GM18868 (cell line): ENCODE measurements around the gene EMC10.
A peak's percentile ranks its signal among the peaks of the same experiment; 100 is the strongest.

Experiments used
- ATAC-seq: cut with Tn5 transposase; IDR thresholded peaks from one replicate; pipeline ENCODE4 v1.9.1; 2021; ENCODE audit warnings: mild to moderate bottlenecking, moderate library complexity; ENCODE audit not compliant: unreplicated experiment

EMC10 gene

DNA sequence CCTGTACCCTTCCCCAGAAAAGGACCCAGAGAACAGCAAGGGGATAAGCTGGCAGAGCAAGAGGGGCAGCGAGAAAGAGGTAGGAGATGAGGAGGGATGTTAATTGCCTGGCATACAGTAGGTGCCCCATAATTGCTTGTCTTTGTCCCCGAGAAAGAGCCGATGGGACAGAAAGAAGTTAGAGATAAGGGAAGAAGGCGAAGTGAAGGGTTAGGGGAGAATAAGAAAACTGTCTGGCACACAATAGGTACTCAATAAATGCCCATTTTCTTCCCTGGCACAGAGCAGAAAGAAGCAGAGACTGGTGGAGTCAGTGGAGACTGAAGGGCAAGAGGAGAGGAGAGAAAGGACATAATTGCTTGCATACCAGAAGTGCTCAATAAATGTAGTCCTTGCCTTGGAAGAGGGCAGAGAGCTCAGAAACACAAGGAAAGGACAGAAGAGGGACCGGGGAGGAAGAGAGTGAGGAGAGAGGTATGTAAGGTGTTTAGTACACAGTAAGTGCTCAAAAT, 18.8 kb downstream of the EMC10 start:
- ATAC-seq, result no peak

- ATAC-seq, result no peak
Observed at GRCh38 chr19:50496189-50497021, 20.1 kb downstream of the EMC10 start.

- no peak for ATAC-seq
Observed at GRCh38 chr19:50497022-50497405, 20.7 kb downstream of the EMC10 start.

DNA sequence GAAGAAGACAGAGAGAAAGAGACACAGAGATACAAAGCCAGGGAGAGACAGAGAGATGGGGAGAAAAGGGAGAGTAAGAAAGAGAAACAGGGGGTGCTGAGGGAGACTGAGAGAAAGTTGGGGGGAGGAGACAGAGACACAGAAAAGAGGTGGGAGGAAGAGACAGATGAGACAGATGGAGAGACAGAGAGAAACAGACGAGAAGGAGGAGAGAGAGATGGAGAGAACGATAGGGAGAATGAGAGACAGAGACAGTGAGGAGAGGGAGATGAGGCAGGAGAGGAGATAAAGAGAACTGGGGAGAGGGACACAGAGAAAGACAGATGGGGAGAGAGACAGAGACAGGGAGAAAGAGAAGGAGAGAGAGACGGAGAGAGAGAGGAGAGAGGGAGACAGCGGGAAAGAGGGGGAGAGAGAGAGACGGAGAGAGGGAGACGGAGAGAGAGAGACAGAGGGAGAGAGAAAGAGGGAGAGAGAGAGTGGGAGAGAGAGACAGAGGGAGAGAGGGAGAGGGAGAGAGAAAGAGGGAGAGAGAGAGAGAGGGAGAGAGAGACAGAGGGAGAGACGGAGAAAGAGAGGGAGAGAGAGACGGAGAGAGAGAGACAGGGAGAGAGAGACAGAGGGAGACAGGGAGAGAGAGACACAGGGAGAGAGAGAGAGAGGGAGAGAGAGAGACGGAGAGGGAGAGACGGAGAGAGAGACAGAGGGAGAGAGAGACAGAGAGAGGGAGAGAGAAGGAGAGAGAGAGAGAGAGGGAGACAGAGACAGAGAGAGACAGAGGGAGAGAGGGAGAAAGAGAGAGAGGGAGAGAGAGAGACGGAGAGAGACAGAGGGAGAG, 22.1 kb downstream of the EMC10 start:
- ATAC-seq, result no peak

GRCh38 chr19:50500060-50500752, 23.9 kb downstream of the EMC10 start:
- ATAC-seq, result no peak

DNA sequence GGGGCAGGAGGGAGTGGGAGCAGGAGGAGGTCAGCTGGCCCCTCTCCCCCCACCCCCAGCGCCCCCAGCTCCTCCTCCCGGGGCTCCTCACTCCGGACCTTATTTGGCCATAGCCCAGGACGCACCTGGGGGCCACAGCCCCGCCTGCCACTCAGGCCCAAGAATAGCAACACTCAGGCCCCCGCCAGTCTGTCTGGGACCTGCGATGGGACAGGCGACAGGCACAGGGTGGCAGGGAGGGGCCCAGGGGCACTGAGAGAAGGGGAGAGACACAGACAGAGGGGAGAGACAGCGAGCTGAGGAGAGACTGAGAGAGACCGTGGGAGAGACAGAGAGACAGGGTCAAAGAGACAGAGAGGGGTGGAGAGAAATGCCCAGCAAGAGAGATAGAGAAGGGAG, 24.4 kb downstream of the EMC10 start:
- ATAC-seq, result no peak

- ATAC-seq, result no peak
Observed at GRCh38 chr19:50501186-50501567, 24.9 kb downstream of the EMC10 start.

- ATAC-seq, result no peak
Observed at GRCh38 chr19:50501568-50502475, 25.5 kb downstream of the EMC10 start.

DNA sequence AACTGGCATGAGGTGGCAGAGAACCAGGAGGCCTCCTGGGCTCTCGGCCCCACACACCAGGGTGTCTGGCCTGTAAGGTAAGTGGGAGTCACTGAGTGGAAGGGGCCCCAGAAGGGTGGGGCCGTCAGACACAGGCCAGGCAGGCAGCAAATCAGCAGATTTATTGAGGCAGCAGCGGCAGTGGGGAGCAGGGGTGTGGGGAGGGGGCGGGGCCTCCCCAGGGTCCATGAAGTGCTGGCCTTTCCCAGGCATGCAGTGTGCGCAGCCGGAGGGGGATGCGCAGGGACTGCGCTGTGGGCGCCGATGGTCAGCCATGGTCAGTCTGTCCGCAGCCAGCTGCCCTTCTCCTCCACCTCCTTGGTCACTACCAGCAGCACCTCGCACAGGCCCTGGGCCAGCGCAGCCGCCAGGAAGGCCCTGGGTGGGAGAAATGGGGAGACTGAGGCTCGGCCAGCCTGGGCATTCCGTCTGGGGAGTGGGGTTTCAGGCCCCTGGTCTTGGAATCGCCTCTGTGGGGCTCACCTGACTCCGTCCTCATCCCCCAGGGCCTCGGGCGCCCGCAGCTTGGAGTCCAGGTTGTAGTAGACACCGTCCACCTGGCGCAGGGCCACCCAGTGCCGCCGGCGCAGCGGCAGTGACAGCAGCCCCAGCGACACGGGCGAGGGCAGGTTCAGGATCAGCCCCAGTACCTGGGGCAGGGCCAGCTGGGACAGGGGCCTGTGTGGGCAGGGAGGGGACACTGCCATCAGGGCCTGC, 29.7 kb downstream of the EMC10 start:
- ATAC-seq, result no peak

DNA sequence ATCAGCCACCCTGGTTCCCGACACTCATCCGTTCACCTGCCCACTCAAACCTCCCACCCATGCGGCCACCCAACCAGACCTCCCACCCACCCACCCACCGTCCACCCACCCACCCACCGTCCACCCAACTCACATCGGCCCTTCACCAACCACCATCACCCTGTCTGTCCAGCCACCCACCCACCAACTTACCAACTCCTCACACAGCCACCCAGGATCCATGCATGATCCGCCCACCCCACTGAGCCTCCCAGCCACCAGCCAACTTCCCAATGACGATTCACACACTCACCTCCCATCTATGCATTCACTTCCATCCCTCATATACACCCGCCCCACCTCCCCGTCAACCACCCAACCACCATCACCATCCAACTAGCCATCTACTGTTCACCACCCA, 30.4 kb downstream of the EMC10 start:
- ATAC-seq, result no peak

DNA sequence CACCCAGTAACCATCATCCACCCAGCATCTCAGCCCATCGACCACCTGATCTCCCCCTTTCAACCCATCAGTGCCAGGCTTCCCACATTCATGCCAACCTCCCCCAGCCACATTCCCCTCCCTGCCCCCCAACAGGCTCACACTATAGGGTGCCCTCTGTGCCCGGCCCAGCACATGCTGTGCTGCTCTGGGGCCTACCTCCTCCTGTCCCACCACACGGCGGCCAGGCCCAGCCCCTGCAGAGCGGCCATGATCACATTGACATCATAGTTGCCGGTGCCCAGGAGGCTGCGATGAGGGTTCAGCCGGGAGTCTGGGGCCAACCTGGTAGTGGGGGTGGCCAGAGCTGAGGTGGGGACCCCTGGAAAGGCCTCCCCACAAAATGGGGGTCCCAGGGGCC, 31.1 kb downstream of the EMC10 start:
- no peak for ATAC-seq

DNA sequence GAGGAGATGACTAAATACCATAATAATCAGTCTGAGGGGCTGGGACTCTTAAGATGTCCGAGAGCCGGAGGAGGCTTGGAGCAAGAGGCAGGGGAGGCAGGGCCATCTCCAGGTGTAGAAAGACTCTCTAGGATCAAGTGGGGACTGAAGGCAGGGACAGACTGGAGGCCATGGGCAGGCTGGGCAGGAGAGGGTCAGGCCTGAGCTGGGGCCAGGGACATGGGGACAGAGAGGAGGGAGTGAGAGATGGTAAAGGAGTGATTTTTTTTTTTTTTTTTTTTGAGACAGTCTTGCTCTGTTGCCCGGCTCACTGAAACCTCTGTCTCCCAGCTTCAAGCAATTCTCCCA, 32.5 kb downstream of the EMC10 start:
- ATAC-seq, result no peak

- ATAC-seq, result no peak
Observed at GRCh38 chr19:50509366-50509765, 33.1 kb downstream of the EMC10 start.

- ATAC-seq, result no peak
Observed at GRCh38 chr19:50510121-50510670, 33.9 kb downstream of the EMC10 start.

DNA sequence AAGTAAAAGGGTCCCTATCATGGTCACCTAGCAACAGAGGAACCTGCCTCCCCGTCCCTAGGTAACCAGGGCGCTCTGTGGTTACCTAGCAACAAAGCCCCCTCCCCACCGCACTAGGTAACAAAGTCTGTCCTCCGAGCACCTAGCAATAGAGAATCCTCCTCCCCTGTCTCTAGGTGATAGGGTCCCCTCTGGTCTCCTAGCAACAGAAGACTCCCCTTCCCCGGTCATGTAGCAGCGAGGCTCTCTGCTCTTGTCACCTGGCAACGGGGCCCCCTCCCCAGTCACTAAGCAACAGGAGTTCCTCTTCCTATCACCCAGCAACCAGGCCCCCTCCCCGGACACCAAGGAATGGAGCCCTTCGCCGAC, 34.4 kb downstream of the EMC10 start:
- ATAC-seq, result peak; percentile 29

DNA sequence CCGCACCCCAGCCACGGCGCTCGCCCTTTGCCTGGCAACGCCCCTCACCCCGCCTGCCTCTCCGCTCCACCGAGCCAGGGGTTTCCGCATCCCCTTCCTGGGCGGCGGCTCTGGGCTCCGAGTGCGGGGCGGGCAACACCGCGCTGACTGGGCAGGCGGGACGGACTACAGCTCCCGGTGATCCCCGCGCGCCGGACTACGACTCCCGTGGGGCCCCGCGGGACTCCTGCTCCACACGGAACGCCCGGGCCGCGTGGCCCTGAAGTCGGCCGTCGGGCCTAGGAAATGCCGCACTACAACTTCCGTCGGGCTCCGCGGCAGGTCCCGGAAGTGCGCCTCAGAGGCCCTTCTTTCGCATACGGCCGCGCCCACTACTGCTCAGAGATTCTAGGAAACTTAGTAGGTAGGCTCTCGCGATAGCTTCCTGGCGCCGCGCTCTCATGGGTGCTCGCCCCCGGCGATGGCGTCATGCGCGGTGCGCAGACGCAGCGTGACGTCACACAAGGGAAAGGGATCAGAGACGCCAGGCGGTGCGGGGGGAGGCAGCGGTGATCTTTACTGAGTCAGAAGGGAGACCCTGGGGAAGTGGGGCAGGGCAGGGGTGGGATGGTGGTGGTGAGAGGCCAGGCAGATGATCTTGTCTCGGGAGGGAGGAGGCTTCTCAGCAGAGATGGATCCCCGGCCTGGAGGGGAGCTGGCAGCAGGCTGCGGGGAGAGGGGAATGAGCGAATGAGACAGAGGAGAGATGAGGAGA, 34.9 kb downstream of the EMC10 start, which contains the start of gene JOSD2:
Gene JOSD2, minus strand, starts transcription at position 123 of the 754 bp plus-strand sequence. CDS start 760 bp downstream, outside the sequence.
- ATAC-seq, result peak; percentile 81

DNA sequence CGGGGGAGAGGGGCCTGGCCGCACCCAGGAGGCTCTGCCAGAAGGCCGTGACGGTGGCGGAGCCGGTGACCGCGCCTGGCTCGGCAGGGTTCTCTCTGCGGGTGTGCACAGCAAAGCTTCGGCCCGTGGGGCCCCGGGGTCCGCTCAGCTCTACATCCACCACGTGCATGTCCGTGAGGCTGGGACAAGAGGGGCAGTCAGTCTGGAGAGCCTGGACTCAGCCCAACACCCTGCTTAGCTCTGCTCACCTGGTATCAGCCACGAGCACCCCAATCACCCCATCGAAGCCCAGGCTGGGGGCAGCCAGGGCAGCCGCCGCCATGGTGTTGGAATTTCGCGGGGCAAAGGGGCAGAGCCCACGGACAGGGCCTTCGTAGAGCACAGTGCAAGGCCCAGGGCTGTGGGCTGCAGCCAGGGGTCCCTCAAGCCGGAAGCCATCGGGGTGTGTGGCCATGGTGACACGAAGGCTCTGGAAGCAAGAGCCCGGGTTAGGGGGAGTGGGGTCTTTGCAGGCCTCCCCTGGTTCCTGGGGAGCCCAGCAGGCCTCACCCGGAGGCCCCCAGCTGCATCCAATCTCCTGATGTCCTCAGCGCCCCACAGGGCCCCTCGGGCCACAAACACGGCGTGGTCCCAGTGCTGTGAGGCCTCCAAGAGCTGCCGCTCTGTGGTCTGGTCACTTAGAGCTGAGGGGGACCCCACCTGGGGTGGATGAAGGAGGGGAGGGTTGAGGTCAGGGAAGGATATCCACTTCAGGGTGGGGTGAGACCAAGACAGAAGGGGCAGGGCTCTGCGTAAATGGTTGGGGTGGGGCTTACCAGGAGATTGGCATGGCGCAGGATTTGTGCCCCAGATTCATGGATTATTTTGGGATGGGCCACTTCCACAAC, 36.0 kb downstream of the EMC10 start:
- no peak for ATAC-seq
